Coronary artery (tissue), 2 donors: ENCODE measurements around the gene PGC.

ENCODE experiments used
- DNase-seq: peaks from one replicate; pipeline ENCODE4 v3.0.0-alpha.2; 2017; ENCODE audit warnings: low spot score
- H3K27ac ChIP-seq, 2 donors: fragments of 200-600 bp; sonication (generic); one replicate each; pipeline ENCODE4 v1.5.1; 2016 to 2019
- H3K4me3 ChIP-seq: fragments of 200-600 bp; sonication (generic); 2 replicates; pipeline ENCODE4 v1.5.1; 2016; ENCODE audit warnings: mild to moderate bottlenecking, moderate library complexity
- CTCF ChIP-seq: fragments of 200-600 bp; sonication (generic); IDR thresholded peaks from one replicate; pipeline ENCODE4 v1.5.1; 2019; ENCODE audit warnings: antibody characterized with exemption

The PGC gene

DNA sequence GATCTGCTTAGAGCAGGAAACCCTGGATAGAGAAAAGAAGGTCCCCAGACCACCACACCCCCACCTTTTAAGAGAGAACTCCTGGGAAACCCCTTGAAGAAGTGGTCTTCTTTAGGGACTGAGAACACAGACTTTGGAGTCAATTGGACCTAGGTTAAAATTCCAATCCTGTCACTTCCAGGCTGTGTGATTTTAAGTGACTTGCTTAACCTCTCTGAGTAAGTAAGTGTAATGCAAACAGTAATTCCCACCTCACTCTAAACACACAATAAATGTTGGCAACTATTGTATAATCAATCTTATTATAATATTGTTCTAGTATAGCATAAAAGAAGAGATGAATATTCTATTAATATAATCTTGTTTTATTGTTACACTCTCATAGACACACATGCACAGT lies 15.0 kb downstream of the PGC start:
- Histone ChIP-seq H3K4me3 (no peak overlapping the region), H3K27ac (no peak overlapping the region)
- no peak for TF ChIP-seq CTCF
- no peak for DNase-seq

GRCh38 chr6:41731561-41732086 lies 15.6 kb downstream of the PGC start:
- H3K27ac ChIP-seq = no peak overlapping the region
- no peak overlapping the region for H3K4me3 ChIP-seq
- no peak for DNase-seq
- no peak for TF ChIP-seq CTCF

DNA sequence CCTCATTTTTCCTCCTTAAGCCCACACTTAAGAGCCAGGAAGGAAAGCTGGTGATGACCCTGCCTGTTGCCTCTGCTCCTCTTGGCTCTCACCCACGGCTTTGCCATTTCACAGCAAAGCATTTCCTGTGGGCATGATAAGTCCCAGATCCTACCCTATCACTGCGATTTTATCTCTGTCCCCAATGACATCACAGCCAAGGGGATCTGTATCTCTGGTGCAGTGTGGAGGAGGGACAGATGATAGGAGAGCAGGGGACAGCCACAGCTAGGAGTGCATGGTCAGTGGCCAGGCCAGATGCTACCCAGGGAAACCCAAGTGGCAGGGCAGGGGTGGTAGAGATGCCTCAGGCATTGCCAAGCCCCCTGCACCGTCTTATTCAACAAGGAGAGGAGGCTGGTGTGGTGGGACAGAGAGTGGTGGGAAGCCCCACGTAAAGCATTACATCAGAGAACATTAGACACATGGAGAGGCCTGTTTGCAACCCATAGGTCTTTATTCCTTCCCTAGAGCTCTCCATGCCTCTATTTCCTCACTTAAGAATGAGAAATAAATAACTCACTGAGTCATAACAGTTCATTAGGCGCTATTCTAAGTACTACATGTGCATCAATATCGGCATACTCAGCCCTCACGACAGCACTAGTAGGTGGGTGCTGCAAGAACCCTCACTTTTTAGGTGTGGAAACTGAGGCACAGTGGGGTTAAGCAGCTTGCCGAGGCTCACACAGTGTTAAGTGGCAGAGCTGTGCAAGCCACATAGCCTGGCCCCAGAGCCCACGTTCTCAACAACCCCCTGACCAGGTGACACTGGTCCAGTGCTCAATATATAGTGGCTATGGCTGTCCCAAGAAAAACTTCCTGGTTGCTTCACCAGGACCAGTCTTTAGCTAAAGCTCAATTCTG lies 16.4 kb downstream of the PGC start:
- DNase-seq = no peak
- H3K4me3 ChIP-seq = no peak overlapping the region
- TF ChIP-seq CTCF = no peak
- no peak overlapping the region for H3K27ac ChIP-seq

- no peak for DNase-seq
- H3K4me3 ChIP-seq = no peak overlapping the region
- H3K27ac ChIP-seq = no peak overlapping the region
- no peak for TF ChIP-seq CTCF
These were observed 17.6 kb downstream of the PGC start for GRCh38 chr6:41729624-41730023.

- TF ChIP-seq CTCF = no peak
- no peak overlapping the region for H3K27ac ChIP-seq
- no peak overlapping the region for H3K4me3 ChIP-seq
- DNase-seq = no peak
These were observed 18.2 kb downstream of the PGC start for GRCh38 chr6:41728954-41729353.

DNA sequence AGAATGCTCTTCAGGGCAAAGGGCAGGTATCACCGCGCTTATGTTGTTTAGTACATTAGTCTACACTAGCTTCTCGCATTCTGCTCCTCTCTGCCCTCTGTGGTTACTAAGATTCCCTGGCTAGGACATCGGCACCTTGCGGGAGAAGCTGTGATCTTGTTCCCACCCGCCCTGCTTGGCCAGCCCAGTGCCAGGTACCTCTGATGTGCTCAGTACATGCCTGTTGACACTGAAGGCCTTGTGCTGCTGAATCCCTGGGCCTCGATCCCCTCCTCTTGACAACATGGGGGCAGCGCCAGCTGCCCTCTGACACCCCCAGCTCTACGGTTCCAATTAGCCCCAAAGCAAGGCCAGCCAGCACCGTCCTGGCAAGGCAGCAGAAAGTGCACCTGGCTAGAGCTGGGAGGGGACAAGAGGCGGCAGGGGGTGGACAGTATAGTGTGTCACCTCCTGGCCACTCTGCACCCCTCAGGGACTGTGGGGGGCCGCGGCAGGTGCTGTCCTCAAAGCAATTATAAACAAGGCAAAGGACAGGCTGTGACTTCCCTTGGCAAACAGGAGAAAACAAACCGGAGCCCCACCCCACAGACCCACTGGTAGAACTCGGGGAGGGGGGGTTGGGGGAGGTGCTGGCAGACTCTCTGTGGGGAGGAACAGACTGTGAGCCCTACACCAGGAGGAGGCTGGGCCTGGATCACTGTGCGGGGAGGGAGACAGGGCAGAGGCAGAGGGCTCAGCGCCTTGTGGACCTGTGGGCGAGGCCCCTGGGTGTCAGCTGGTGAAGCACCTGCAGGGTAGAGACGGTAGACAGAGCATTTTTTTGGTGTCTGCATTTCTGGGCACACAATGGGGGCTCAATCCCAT lies 18.9 kb downstream of the PGC start:
- H3K27ac ChIP-seq = no peak overlapping the region
- DNase-seq = no peak
- H3K4me3 ChIP-seq = no peak overlapping the region
- TF ChIP-seq CTCF = no peak
